Keratinocyte (primary cell): ENCODE results near the gene WDCP.

Source experiments
- EZH2 ChIP-seq: IDR thresholded peaks from one replicate; pipeline ENCODE4 v1.6.1; 2012; ENCODE audit warnings: inconsistent platforms, mild to moderate bottlenecking, low read length, moderate library complexity
- TF ChIP-seq, protein P1 (sequence below), 3 experiments: IDR thresholded peaks in 1 of 3; conservative IDR thresholded peaks in 1 of 3; optimal IDR thresholded peaks in 1 of 3; 2 replicates in 2 of 3; 3 replicates in 1 of 3; pipeline versions ENCODE3 to v1.5.1; 2011; ENCODE audit warnings: low read length in 3 of 3, mild to moderate bottlenecking in 3 of 3, moderate library complexity in 2 of 3, control low read depth in 1 of 3, inconsistent platforms in 1 of 3; ENCODE audit not compliant: insufficient read depth in 2 of 3; ENCODE audit errors: extremely low read depth in 1 of 3

DNA sequence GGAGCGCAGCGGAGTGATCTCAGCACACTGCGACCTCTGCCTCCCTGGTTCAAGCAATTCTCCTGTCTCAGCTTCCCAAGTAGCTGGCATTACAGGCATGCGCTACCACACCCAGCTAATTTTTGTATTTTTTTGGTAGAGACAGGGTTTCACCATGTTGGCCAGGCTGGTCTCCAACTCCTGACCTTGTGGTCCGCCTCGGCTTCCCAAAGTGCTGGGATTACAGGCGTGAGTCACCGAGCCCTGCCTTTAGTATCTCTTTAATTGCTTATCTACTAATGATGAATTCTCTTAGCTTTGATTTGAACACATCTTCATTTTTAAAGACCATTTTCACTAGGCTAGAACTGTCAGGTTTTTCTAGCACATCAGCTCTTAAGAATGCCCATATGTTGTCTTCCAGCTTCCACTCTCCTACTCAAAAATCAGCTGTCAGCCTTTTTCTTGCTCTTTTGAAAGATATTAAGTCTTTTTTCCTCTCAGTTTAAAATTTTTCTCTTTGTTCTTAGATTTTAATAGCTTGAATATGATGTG is 53.4 kb downstream of the WDCP start:
- TF ChIP-seq, protein P1, sequence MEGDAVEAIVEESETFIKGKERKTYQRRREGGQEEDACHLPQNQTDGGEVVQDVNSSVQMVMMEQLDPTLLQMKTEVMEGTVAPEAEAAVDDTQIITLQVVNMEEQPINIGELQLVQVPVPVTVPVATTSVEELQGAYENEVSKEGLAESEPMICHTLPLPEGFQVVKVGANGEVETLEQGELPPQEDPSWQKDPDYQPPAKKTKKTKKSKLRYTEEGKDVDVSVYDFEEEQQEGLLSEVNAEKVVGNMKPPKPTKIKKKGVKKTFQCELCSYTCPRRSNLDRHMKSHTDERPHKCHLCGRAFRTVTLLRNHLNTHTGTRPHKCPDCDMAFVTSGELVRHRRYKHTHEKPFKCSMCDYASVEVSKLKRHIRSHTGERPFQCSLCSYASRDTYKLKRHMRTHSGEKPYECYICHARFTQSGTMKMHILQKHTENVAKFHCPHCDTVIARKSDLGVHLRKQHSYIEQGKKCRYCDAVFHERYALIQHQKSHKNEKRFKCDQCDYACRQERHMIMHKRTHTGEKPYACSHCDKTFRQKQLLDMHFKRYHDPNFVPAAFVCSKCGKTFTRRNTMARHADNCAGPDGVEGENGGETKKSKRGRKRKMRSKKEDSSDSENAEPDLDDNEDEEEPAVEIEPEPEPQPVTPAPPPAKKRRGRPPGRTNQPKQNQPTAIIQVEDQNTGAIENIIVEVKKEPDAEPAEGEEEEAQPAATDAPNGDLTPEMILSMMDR (optimal IDR thresholded peaks at IDR 0.05 in 1 of 3, IDR thresholded peaks at IDR 0.05 in 1 of 3, conservative IDR thresholded peaks at IDR 0.05 in 1 of 3; ENCODE audit: extremely low read depth in 1 of 3, insufficient read depth in 2 of 3, low read length in 3 of 3) = no peak
- TF ChIP-seq EZH2 = no peak
